A549 (cell line): ENCODE measurements around the gene M6PR.

ENCODE experiments used
- CTCF ChIP-seq: fragments of >200 bp; sonication (Bioruptor Twin); formaldehyde crosslinking; IDR thresholded peaks from 3 replicates; pipeline ENCODE4 v1.5.1; 2016
- EP300 ChIP-seq, 2 experiments: fragments of >200 bp; sonication (Bioruptor Twin); formaldehyde crosslinking; IDR thresholded peaks; 2 replicates in 1 of 2; 3 replicates in 1 of 2; pipeline ENCODE4 v1.6.1; 2016 to 2017
- GATA3 ChIP-seq: IDR thresholded peaks from 2 replicates; pipeline ENCODE4 v1.6.1; 2012; ENCODE audit warnings: borderline replicate concordance
- JUN ChIP-seq, 2 experiments: fragments of >200 bp; sonication (Bioruptor Twin); formaldehyde crosslinking; IDR thresholded peaks; 2 replicates in 1 of 2; 3 replicates in 1 of 2; pipeline ENCODE4 v1.6.1; 2016 to 2017
- KDM1A ChIP-seq: fragments of 200-600 bp; sonication (generic); IDR thresholded peaks from 2 replicates; pipeline ENCODE4 v1.6.1; 2016; ENCODE audit warnings: low read depth, mild to moderate bottlenecking
- MYC ChIP-seq: IDR thresholded peaks from 2 replicates; pipeline ENCODE4 v1.6.1; 2012; ENCODE audit warnings: mild to moderate bottlenecking, inconsistent platforms, low read length, improper control_type of control experiment, borderline replicate concordance
- ZC3H11A ChIP-seq: fragments of 450-650 bp; IDR thresholded peaks from 2 replicates; pipeline ENCODE4 v1.6.1; 2014; ENCODE audit warnings: antibody characterized with exemption, mild to moderate bottlenecking
- TF ChIP-seq, protein P1 (sequence below): IDR thresholded peaks from 2 replicates; pipeline ENCODE4 v1.6.1; 2012

- no peak for TF ChIP-seq ZC3H11A
- TF ChIP-seq EP300 (IDR thresholded peaks at IDR 0.05), result no peak
- TF ChIP-seq CTCF, result no peak
- TF ChIP-seq KDM1A, result no peak
- TF ChIP-seq JUN (IDR thresholded peaks at IDR 0.05), result no peak
- TF ChIP-seq, protein P1, sequence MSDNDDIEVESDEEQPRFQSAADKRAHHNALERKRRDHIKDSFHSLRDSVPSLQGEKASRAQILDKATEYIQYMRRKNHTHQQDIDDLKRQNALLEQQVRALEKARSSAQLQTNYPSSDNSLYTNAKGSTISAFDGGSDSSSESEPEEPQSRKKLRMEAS, result no peak
- no peak for TF ChIP-seq GATA3
- TF ChIP-seq MYC, result no peak
Observed at GRCh38 chr12:8993827-8994226, 44.4 kb upstream of the M6PR start.
